DOHH2 (cell line): ENCODE results near the gene ARL8A.

Experiments used
- H3F3A ChIP-seq: fragments of 200-600 bp; sonication (generic), shearing (Covaris generic); 2 replicates; pipeline ENCODE4 v1.6.0; 2016; ENCODE audit warnings: antibody characterized with exemption, mild to moderate bottlenecking; ENCODE audit not compliant: control insufficient read depth, insufficient read depth
- H3K27ac ChIP-seq: fragments of 200-600 bp; sonication (generic); 2 replicates; pipeline ENCODE4 v1.5.1; 2014; ENCODE audit warnings: low read depth, mild to moderate bottlenecking, low read length, moderate library complexity
- H3K27me3 ChIP-seq: fragments of 200-600 bp; sonication (generic); 2 replicates; pipeline ENCODE4 v1.6.1; 2014; ENCODE audit warnings: mild to moderate bottlenecking, low read length, mixed read lengths; ENCODE audit not compliant: control insufficient read depth
- H3K36me3 ChIP-seq: fragments of 200-600 bp; sonication (generic); 2 replicates; pipeline ENCODE4 v1.6.1; 2014; ENCODE audit warnings: mild to moderate bottlenecking, low read length, moderate library complexity, mixed read lengths; ENCODE audit not compliant: control insufficient read depth
- H3K4me1 ChIP-seq: fragments of 200-600 bp; sonication (generic); 2 replicates; pipeline ENCODE4 v1.6.1; 2014; ENCODE audit warnings: mild to moderate bottlenecking, low read length, mixed read lengths; ENCODE audit not compliant: control insufficient read depth
- H3K4me2 ChIP-seq: fragments of 200-600 bp; sonication (generic); 2 replicates; pipeline ENCODE4 v1.6.0; 2014; ENCODE audit warnings: mild to moderate bottlenecking, low read length, moderate library complexity
- H3K4me3 ChIP-seq: fragments of 200-600 bp; sonication (generic); 2 replicates; pipeline ENCODE4 v1.5.1; 2014; ENCODE audit warnings: mild to moderate bottlenecking, low read length, mixed read lengths
- H3K79me2 ChIP-seq: fragments of 200-600 bp; sonication (generic); 2 replicates; pipeline ENCODE4 v1.6.1; 2014; ENCODE audit warnings: mild to moderate bottlenecking, low read length, mixed read lengths; ENCODE audit not compliant: control insufficient read depth
- H3K9me2 ChIP-seq: fragments of 200-600 bp; sonication (generic); replicated peaks from 2 replicates; pipeline ENCODE4 v1.6.1; 2014; ENCODE audit warnings: mild to moderate bottlenecking, low read length, mixed read lengths; ENCODE audit not compliant: control insufficient read depth
- H3K9me3 ChIP-seq: fragments of 200-600 bp; sonication (generic); 2 replicates; pipeline ENCODE4 v1.6.1; 2014; ENCODE audit warnings: antibody characterized with exemption, low read length, mixed read lengths; ENCODE audit not compliant: control insufficient read depth, insufficient read depth
- H4K20me1 ChIP-seq: fragments of 200-600 bp; sonication (generic); 2 replicates; pipeline ENCODE4 v1.6.0; 2014; ENCODE audit warnings: low read depth, mild to moderate bottlenecking, antibody characterized with exemption, low read length, moderate library complexity; ENCODE audit not compliant: control insufficient read depth, insufficient read depth
- EZH2phosphoT487 ChIP-seq: fragments of 200-600 bp; sonication (generic); IDR thresholded peaks from 2 replicates; pipeline ENCODE4 v1.6.1; 2017; ENCODE audit warnings: borderline replicate concordance, mild to moderate bottlenecking, antibody characterized with exemption, low read length, moderate library complexity, mixed read lengths
- TF ChIP-seq, protein P1 (sequence below): fragments of 200-600 bp; sonication (generic); IDR thresholded peaks from one replicate; pipeline ENCODE4 v1.5.1; 2014; ENCODE audit warnings: antibody characterized with exemption, mild to moderate bottlenecking, low read depth, low read length; ENCODE audit not compliant: poor library complexity, severe bottlenecking

Gene ARL8A

DNA sequence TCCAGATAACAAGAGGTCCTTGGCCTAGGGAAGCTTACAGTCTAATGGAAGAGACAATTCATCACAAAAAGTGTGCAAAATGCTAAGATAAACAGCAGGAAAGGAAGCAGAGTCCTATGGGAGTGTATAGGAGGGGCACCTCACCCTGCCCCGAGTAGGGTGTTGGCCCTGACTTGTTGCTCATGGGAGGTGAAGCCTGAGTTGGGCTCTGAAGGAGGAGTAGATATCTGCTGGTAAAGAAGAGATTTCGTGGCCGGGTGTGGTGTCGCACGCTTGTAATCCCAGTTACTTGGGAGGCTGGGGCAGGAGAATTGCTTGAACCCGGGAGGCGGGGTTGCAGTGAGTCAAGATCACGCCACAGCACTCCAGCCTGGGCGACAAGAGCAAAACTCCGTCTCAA, 40.5 kb downstream of the ARL8A start:
- Histone ChIP-seq H3K4me3 (no peak overlapping the region), H3K27me3 (no peaks in the 10 kb centered on the region), H3K27ac (no peak overlapping the region), H3K36me3 (no peaks in the 10 kb centered on the region), H3K79me2 (no peaks in the 10 kb centered on the region), H3K4me2 (no peak overlapping the region), H3F3A (no peaks in the 10 kb centered on the region), H4K20me1 (no peaks in the 10 kb centered on the region), H3K9me3 (no peaks in the 10 kb centered on the region), H3K4me1 (no peaks in the 10 kb centered on the region), H3K9me2 (no peaks in the 10 kb centered on the region)
- TF ChIP-seq, protein P1, sequence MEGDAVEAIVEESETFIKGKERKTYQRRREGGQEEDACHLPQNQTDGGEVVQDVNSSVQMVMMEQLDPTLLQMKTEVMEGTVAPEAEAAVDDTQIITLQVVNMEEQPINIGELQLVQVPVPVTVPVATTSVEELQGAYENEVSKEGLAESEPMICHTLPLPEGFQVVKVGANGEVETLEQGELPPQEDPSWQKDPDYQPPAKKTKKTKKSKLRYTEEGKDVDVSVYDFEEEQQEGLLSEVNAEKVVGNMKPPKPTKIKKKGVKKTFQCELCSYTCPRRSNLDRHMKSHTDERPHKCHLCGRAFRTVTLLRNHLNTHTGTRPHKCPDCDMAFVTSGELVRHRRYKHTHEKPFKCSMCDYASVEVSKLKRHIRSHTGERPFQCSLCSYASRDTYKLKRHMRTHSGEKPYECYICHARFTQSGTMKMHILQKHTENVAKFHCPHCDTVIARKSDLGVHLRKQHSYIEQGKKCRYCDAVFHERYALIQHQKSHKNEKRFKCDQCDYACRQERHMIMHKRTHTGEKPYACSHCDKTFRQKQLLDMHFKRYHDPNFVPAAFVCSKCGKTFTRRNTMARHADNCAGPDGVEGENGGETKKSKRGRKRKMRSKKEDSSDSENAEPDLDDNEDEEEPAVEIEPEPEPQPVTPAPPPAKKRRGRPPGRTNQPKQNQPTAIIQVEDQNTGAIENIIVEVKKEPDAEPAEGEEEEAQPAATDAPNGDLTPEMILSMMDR: no peak
- TF ChIP-seq EZH2phosphoT487: no peak

- Histone ChIP-seq H3K79me2 (no peaks in the 10 kb centered on the region), H3K9me3 (no peaks in the 10 kb centered on the region), H3K9me2 (no peaks in the 10 kb centered on the region), H3K4me2 (no peak overlapping the region), H3K27ac (no peak overlapping the region), H3K27me3 (no peaks in the 10 kb centered on the region), H3K36me3 (no peaks in the 10 kb centered on the region), H3K4me3 (no peak overlapping the region), H4K20me1 (no peaks in the 10 kb centered on the region), H3F3A (no peaks in the 10 kb centered on the region), H3K4me1 (no peaks in the 10 kb centered on the region)
- TF ChIP-seq, protein P1: no peak
- TF ChIP-seq EZH2phosphoT487: no peak
These were observed 43.4 kb downstream of the ARL8A start for GRCh38 chr1:202101184-202101583.

- H3K79me2 ChIP-seq: no peaks in the 10 kb centered on the region
- H3K9me3 ChIP-seq: no peaks in the 10 kb centered on the region
- no peak overlapping the region for H3K27ac ChIP-seq
- no peaks in the 10 kb centered on the region for H3K36me3 ChIP-seq
- no peak for TF ChIP-seq EZH2phosphoT487
- TF ChIP-seq, protein P1: no peak
- no peaks in the 10 kb centered on the region for H3K27me3 ChIP-seq
- no peaks in the 10 kb centered on the region for H3F3A ChIP-seq
- H4K20me1 ChIP-seq: no peaks in the 10 kb centered on the region
- H3K9me2 ChIP-seq: no peaks in the 10 kb centered on the region
- no peaks in the 10 kb centered on the region for H3K4me1 ChIP-seq
- no peak overlapping the region for H3K4me3 ChIP-seq
- no peak overlapping the region for H3K4me2 ChIP-seq
These were observed 50.7 kb downstream of the ARL8A start for GRCh38 chr1:202093858-202094257.

- H3K4me1 ChIP-seq: no peaks in the 10 kb centered on the region
- no peaks in the 10 kb centered on the region for H3K9me2 ChIP-seq
- TF ChIP-seq, protein P1: no peak
- no peaks in the 10 kb centered on the region for H3K36me3 ChIP-seq
- H3K4me2 ChIP-seq: no peak overlapping the region
- H3K27ac ChIP-seq: no peak overlapping the region
- peaks cover 4% of the 10 kb centered on the region; the same call in 1 of the 2 replicates for H3K27me3 ChIP-seq
- H3F3A ChIP-seq: no peaks in the 10 kb centered on the region
- no peak overlapping the region for H3K4me3 ChIP-seq
- H3K9me3 ChIP-seq: no peaks in the 10 kb centered on the region
- no peaks in the 10 kb centered on the region for H4K20me1 ChIP-seq
- H3K79me2 ChIP-seq: no peaks in the 10 kb centered on the region
These were observed 53.5 kb downstream of the ARL8A start for GRCh38 chr1:202090994-202091393.
